ENCODE data around the gene GLDN.

DNA sequence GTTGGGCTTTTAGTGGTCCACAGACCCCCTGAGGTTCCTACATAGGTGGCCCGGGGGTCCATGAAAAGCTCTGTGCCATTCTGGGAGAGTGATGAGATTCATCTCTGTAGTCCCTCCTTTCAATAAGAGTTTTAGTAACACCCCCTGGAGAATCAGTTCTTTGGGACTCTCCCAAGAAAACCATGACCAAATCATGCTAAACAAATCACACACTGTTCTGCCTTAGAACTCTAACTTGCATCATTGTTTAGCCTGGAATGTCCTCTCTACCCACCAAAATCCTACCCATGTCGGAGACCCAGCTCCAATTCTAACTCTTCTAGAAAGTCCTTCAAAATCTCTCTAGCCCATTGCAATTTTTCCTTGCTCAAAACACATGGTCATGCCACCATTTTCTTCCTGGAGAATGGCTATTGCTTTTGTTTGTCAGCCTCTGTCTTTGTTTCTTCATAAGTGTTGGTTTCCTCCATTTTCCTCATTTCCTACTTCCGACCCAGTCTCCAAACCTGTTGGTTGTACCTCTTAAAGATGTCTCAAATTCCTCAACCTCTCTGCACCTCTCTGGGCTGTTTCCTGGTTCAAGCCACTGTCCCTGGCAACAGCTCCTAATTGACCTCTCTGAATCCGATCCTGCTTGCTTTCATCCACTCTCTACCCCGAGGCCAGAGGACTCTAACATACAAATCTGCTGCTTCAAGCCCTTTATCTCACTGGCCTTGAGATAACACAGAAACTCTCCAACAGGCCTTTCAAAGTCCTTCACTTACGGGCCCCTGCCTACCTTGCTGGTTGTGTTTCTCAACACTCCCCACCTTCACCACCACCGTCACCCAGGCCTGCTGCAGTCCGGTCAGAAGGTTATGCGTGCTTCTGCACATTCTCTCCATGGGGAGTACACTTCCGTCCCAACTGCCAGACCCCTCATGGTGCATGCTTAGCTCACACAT lies 26.8 kb upstream of the GLDN start:
- no peak for TF ChIP-seq CTCF (IDR thresholded peaks at IDR 0.05)
- TF ChIP-seq POLR2A (IDR thresholded peaks at IDR 0.05) = no peak

Measured in tibial nerve (tissue), 3 donors.